ENCODE data around the gene NCOA7. TPM values are rescaled to one million over a fixed set of nuclear protein-coding genes. Genes with fewer than 3 reads are reported as not detected.

The NCOA7 gene
- total and polyA plus RNA-seq, 10 of the 15 experiments (the other 5 are each of a cell fraction or from before 2014, with no cell fraction given): 18.9 to 50.3 (median 34.2) TPM

GRCh38 chr6:125956506-125957390 lies 166.0 kb downstream of the NCOA7 start, which contains the start of gene HINT3 (continued):
- TF ChIP-seq E2F4 (IDR thresholded peaks at IDR 0.05; ENCODE audit: low read depth, low read length) (peak; percentile 86), E2F8 (IDR thresholded peaks at IDR 0.05; ENCODE audit: low read depth, partially characterized antibody) (peak; percentile 70), BCL3 (IDR thresholded peaks at IDR 0.05; ENCODE audit: borderline replicate concordance, insufficient read depth, low read depth, low read length, poor library complexity, severe bottlenecking) (no peak), SREBF2 (IDR thresholded peaks at IDR 0.05; ENCODE audit: low read length) (no peak), MYC (IDR thresholded peaks at IDR 0.05; ENCODE audit: insufficient read depth, insufficient read length, insufficient replicate concordance, low read length, severe bottlenecking) (no peak), NFYA (IDR thresholded peaks at IDR 0.05; ENCODE audit: borderline replicate concordance, low read depth, low read length) (no peak), SMARCA5 (IDR thresholded peaks at IDR 0.05) (peak; percentile 98), NR2F1 (conservative IDR thresholded peaks at IDR 0.05) (peak; percentile 97), ZNF207 (IDR thresholded peaks at IDR 0.05; ENCODE audit: borderline replicate concordance) (peak; percentile 79; the same call in 1 of the 2 replicates), MLLT1 (IDR thresholded peaks at IDR 0.05) (peak; percentile 36; the same call in 1 of the 2 replicates), SREBF1 (IDR thresholded peaks at IDR 0.05; ENCODE audit: low read length) (no peak; the same call in 1 of the 2 replicates), CBFB (IDR thresholded peaks at IDR 0.05; ENCODE audit: low read depth) (peak; percentile 66; the same call in 1 of the 2 replicates), NR2C2 (IDR thresholded peaks at IDR 0.05; ENCODE audit: borderline replicate concordance, control insufficient read depth, insufficient read length, low read depth) (no peak), BRCA1 (IDR thresholded peaks at IDR 0.05; ENCODE audit: low read depth, low read length) (no peak), ZZZ3 (IDR thresholded peaks at IDR 0.05; ENCODE audit: control insufficient read depth, insufficient read length, low read depth) (no peak), CBX5 (IDR thresholded peaks at IDR 0.05; ENCODE audit: low read depth) (peak; percentile 95; the same call in 1 of the 2 replicates), ATF3 (IDR thresholded peaks at IDR 0.05; ENCODE audit: borderline replicate concordance, extremely low read depth, low read depth, low read length) (0 out of 2 replicates have a peak, but pooled peaks have one; percentile 49), KDM1A (IDR thresholded peaks at IDR 0.05; ENCODE audit: borderline replicate concordance) (no peak), ZNF24 (IDR thresholded peaks at IDR 0.05) (no peak), HSF1 (IDR thresholded peaks at IDR 0.05; ENCODE audit: low read depth, low read length) (no peak)

Data from GM12878 (cell line).